Esophagus squamous epithelium (tissue), 4 donors: ENCODE data around the gene CER1.

Source experiments
- POLR2A ChIP-seq, 4 donors: fragments of 450-650 bp; IDR thresholded peaks; one replicate each; pipeline ENCODE4 v1.6.1; 2017; ENCODE audit warnings: antibody characterized with exemption in 4 of 4, mild to moderate bottlenecking in 4 of 4, moderate library complexity in 3 of 4
- TF ChIP-seq, protein P1 (sequence below), 6 experiments: fragments of 450-650 bp in 4 of 6; fragments of 200-600 bp in 2 of 6; sonication (generic) in 2 of 6; IDR thresholded peaks; one replicate each; pipeline ENCODE4 v1.5.1; 2016 to 2019; ENCODE audit warnings: antibody characterized with exemption in 6 of 6, mild to moderate bottlenecking in 4 of 6, moderate library complexity in 4 of 6

DNA sequence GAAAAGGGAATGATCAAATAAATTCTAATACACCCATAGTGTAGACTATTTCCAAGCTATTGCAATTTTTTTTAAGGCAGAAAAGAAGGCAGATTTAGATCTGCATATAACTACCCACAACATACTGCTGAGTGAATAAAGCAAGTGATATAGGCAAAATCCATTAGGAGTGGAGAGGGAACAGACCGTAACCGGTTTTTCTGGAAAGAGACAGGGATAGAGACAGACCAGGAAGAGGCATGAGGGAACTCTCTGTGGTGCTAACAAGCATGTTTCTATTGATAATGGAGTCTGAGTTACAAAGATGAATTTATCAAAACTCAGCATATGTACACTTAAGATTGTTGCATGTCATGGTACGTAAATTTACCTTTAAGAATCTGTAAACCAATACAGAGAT lies 43.8 kb downstream of the CER1 start:
- TF ChIP-seq, protein P1, sequence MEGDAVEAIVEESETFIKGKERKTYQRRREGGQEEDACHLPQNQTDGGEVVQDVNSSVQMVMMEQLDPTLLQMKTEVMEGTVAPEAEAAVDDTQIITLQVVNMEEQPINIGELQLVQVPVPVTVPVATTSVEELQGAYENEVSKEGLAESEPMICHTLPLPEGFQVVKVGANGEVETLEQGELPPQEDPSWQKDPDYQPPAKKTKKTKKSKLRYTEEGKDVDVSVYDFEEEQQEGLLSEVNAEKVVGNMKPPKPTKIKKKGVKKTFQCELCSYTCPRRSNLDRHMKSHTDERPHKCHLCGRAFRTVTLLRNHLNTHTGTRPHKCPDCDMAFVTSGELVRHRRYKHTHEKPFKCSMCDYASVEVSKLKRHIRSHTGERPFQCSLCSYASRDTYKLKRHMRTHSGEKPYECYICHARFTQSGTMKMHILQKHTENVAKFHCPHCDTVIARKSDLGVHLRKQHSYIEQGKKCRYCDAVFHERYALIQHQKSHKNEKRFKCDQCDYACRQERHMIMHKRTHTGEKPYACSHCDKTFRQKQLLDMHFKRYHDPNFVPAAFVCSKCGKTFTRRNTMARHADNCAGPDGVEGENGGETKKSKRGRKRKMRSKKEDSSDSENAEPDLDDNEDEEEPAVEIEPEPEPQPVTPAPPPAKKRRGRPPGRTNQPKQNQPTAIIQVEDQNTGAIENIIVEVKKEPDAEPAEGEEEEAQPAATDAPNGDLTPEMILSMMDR (IDR thresholded peaks at IDR 0.05) = no peak
- no peak for TF ChIP-seq POLR2A (IDR thresholded peaks at IDR 0.05)
